RCC 7860 (cell line): ENCODE data around the gene YOD1.

ENCODE experiments used
- DNase-seq: peaks from one replicate; pipeline ENCODE4 v3.0.0-alpha.2; 2015; ENCODE audit warnings: low spot score
- FAIRE-seq: peaks from 2 replicates; lab custom pipeline; 2012; peaks lifted over from hg19 to GRCh38; lab: Jason Lieb, UNC

YOD1 gene

DNA sequence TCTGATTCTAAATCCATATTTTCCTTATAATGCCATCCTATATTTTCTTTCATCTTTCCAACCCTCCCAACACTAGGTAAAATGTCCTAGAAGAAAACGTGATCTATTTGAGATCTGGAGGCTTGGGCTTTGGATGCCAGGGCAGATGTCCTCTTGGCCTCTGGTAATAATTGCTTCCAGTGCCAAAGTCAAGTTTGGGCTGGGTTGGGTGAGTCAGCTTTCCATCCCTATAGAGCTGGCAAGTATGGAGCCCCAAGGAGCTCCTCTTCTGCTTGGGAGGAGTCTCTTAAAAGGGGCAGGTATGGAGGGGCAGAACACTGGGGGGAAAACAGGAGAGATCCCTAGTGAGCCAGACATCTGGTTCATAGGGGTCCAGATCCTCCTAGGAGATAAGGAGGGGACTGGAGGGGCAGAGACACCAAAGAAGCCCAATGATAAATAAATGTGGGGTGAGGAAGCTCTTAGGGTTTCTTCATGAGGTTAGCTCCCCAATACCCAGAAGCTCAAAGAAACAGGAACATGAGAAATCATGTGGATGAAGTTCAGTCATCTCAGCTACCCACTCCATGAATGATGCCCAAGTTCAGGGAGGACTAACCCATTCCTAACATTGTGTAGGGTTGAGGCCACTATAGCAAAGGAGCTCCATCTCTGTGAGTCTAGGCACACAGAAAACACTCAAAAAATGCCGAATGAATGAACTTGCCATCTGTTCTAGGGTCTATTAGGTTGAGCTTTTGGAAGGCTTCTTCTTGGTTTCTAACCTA is 21.9 kb downstream of the YOD1 start:
- no peak for FAIRE-seq
- DNase-seq, result no peak

DNA sequence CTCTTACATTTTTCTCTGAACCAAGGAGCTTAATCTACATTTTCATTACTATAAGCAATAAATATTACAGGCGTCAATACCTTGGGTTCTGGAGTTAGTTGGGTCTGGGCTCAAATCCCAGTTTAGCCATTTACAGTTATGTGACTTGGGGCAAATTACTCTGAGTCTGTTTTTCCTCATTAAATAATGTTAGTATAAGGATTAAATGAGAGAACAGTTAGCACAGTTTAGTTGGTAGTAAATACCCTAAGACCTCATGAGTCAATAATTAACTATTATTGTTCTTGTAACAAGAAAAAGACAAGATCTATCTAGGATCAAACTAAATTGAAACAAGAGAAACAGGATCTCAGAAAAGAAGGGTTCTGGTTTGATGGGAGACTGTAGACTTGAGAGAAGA is 23.1 kb downstream of the YOD1 start:
- DNase-seq, result no peak
- no peak for FAIRE-seq

DNA sequence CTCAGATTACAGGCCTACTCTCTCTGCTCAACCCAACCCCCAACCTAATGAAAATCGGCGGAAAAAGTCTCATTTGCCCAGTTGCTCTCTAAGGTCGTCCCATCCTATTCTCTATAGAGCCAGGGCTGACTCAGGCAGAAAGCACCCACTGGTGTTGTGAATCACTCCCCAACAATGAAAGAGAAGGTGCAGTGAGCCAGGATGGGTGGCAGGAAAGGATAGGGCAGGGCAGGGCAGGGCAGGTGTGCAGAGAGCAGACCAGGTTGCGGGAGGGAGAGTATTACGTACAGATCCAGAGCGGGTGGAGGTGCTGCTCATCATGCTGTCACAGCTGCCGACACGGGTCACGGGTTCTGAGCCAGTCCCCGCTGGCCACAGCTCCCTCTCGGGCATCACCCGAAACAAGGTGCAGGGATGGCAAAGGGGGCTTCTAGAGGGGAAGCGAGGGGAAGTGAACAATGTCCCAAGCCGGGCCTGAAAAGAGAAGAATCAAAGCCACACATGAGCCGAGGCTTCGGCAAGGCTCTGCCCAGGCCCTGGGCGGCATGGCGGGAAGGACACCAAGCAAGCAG is 23.7 kb downstream of the YOD1 start:
- FAIRE-seq (peak; percentile 93), DNase-seq (peak; percentile 97)

DNA sequence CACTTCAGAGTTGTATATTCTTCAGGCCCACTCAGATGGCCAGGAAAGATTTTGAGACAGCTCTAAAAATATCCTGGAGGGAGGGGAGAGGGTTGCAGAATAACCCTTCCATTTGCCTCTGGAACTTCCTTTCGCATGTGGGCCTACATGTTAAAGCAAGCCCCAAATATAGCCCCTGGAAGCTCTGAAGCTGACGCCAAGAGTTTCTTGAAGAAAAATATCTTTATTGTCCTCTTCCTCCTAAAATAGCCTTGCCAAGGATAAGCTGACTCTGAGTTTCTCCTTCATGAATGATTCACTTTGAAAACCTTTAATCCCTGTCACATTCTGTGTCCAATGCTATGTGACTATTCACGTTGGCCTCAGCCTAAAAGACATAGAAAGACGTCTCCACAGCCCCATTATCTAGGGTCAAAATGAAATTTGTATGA is 24.9 kb downstream of the YOD1 start:
- FAIRE-seq (peak; percentile 71), DNase-seq (peak; percentile 65)

DNA sequence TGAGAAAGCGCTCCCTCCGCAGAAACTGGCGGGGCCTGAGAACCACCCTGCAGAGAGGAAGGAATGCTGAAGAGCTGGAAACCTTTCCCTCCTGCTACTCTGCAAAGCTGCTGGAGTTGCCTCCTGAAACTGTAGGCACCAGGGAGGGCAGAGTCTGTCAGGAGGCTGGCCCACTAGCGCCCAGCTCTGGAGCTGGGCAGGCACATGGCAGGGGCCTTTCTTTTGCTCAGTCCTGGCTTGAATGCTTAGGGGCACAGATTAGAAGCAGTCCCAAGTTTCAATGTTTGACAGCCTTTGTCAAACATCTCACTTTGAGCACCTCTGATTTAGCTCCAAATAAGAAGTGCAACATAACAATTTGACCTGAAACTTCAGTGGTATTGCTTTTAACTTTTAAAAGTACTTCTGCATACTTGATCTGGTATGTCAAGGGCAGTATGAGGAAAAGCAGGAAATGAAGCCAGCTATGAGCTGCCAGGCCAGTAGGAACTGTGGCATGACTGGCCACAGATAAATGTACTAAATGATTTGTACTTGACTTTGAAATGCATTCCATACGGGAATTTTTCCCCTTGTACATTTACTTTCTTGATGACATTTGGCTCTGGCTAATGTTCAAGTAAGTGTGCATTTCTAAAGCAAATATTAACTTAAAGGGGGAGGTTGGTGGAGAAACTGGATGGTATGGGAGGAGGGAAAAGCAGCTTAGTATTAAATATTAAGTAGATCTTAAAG is 25.7 kb downstream of the YOD1 start:
- DNase-seq (peak; percentile 87), FAIRE-seq (peak; percentile 91)

DNA sequence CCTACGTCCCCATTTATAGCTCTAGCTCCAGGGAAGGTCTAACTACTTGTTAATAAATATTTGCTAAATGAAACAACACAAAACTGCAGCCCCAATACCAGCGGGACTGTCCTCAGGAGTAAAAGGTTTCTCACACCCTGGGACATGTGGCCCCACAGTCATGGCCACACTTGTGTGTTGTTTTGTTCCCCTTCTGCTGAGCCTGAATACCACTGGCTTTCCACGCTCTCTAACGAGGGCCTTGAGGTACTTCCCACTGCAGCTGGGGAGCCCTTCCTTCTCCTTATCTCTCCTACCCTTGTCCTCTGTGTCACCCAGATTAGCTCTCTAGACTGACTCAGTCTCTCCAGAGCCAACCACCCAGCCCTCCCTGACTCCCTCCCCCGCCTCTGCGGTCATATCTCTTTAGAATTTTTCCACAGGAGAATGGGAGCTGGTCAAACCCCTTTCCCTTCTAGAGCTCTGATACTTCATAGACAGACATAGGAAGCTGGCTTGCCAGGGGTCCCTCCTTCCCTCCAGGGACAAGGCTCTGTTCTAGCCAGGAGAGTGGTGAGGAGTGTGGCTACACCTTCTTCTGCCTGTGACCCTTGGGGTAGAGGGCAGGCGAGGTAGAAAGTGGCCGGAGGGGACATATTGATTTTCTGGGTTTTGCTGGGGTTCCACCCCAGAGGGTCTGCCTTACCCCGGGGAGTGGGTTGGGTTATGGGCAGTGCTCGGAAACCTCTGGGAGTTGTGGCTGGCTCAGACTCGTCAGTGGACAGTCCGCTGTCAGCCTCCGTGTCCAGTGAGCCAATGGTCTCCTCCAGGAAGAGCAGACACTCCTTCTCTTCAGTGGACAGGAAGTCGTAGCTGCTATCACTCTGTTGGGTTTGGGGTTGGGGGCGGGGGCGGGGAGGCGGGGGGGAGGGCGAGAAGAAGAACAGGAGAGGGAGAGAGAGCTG is 26.5 kb downstream of the YOD1 start:
- DNase-seq (peak; percentile 94), FAIRE-seq (peak; percentile 81)

DNA sequence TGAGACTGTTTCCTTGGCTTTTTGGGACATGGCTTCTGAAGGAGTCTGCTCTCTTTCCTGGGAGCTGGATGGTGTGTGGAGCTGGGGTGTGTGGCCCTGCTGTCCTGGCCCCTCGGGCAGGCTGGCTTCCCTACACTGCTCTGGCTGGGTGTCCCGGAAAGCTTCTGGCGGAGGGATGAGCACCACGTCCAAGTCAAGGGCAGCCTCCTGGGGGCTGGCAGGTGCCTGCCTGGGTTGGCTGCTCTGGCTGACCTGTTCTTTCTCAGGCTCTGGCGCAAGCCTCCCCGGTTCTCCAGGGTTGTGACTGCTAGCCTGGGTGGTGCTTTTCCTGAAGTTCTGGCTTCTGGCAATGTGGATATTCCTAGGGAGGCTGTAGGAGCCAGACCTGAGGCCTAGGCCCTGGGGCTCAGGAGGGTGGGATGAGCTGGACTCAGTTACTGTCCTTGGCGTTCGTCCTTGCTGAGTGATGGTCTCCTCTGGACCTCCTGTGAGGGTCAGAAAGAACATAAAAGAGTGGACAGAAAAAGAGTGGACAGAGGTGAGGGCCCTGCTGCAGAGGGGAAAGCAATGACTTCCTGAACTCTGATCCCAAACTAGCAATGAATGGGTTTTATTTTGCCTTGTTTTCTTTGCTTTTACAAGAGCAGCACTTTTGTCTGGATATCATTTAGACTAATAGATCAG is 27.9 kb downstream of the YOD1 start:
- no peak for DNase-seq
- FAIRE-seq, result no peak

DNA sequence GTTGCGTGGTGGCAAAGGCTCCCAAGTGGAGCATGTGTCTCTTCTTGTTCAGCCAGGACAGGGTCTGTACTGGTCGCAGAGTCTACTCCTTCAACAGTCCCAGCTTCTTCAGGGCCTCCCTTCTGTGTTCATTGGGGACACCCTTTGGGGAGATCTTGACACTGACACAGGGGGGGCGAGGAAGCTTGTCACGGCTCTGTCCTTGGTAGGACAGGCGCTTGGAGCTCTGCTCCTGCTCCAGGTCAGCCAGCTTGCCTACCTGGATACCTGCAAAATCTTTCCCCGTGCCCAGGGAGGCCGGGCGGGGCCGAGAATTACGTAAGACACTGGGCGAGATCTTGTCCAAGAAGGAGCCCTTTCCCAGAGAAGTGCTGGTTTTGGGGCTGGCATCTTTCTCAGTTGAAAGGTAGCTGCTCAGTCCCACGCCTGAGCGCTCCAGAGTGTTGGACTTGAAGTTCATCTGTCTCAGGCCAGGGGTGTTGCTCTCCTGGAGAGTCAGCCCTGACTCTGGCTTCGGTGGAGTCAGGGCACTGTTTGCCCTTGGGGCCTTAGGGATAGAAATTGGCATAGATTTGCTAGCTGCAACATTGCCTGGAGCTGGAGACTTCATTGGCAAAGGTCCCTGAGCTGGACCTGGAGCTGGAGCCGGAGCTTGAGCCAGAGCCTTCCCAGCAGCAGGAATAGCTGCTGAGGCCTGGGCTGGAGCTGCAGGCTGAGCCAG is 29.0 kb downstream of the YOD1 start:
- FAIRE-seq (no peak), DNase-seq (no peak)

DNA sequence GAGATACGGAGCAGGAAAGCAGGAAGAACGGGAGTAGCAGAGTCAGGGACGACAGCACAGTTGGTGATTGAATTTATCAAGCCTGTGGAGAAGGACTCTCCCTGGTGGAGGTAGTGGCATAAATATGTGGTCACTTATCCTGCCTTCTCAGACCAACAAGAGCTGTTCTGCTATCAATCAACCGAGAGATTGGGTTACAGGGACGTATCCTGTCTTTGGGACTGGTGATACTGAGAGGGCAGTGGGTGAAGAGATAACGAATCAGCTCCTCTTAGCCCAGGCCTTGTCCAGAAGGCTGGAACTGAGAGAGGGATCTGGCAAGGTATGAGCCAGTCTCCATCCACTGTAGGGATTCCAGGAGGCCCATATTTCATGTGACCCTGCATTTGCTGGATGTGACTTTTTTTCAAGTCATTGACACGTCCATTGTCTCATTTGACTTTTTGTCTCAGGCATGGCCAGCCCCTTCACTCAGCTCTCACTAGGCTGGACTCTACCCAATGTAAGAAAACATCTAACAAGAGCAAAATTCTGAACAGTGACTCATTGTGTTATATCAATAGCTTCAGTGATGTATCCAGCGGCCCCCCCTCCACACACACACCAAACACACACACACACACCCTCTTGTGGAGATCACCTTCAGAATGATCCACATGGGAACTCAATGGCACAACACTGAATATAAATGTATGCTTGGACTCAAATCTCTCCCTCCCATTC is 29.7 kb downstream of the YOD1 start:
- no peak for FAIRE-seq
- no peak for DNase-seq

DNA sequence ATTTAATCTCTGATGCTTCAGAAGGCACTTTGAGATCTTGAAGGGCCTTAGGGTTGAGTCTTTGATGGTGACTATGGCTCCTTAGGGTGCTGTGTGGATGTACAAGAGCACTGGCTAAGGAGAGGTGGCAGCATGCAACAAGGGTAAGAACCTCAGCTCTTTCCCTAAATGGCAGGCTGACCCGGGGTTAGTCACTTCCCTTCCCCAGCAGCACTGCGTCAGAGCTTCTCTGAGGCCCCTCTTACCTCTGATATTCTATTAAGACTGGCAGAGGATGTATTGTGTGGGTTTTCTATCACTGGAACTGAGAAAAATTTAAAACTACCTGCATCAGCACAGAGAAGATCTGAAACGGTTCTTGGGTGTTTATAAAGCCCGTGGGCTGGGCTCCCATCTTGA is 30.3 kb downstream of the YOD1 start:
- FAIRE-seq (no peak), DNase-seq (no peak)

DNA sequence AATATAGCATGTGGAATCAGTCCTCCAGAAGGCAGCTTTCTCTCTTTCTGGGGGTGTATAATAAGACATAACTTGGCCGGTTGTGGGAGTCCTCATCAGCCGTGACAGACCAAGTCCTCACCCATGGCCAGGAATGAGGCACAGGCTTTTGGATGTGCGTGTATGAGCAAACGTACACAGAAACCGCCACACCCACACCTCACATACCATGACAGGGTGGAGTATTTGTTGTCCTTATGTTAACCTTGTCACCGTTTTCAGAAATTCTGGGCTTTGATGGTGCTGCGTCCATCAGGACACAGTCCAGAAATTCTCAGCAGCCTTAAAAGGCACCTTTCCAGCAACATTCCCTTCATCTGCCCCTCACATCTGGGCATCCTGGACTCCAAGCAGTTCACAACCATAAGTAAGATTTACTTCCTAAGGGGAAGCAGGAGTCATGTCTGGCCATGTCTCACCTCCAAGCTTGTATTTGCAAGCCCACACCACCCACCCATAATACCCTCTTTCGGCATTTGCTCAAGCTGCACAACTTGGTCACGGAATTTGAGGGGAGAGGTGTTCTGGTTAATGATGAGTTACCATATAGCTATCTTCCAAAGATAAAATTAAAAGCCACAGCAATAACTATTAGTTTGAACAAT is 30.8 kb downstream of the YOD1 start:
- DNase-seq (no peak), FAIRE-seq (no peak)

DNA sequence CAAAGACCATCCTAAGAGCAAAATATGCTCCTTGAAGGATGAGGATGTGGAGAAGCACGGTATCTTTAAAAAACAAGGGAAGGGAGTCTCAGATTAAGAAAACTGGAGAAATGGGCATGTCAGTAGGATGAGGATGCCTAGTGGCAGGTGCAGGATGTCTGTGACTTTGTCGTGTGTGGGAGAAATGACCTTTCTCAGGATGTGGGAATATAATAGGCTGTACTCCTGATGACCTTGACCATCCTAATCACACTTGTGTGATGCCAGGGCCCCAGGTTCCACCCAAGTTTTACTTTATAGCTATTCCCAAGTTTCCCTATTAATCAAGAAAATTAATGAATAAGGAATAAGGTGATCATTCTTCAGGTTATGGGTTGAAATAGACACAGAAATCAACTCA is 31.3 kb downstream of the YOD1 start:
- no peak for FAIRE-seq
- no peak for DNase-seq

DNA sequence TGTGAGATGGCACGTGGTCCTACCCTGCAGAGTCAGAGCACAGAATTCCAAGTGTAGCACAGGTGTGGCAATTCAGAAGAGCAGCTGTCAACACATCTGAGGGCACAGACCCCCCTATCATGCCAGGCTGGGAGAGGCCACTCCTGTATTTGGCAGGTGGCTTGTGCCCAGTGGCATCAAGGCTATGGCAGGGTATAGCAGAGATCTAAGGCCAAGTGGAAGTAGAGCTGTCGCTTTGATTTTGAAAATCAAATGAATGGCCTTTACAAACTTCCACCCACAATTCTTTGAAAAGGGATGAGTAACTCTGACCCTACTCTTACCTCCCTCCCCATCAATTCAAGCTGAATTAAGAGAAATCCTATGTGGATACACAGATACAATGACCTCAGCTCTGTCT is 31.8 kb downstream of the YOD1 start:
- no peak for FAIRE-seq
- no peak for DNase-seq

DNA sequence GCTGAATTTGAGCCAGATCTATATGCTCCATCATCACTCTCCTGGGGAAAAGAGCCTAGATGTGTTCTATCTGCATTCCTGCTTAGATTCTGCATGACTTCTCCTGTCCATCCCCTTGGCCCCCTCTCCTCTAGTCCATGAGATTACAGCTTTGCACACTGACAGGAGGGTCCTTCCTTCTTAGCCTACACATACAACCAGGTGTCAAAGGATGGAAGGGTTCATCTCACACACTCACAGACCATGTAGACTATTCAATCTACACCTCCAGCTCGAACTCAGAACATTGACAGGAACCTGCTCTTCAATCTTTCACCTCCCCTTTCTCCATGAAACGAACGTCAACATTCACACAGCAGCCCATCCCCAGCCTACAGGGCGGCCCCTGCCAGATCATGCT is 32.3 kb downstream of the YOD1 start:
- FAIRE-seq (no peak), DNase-seq (no peak)

DNA sequence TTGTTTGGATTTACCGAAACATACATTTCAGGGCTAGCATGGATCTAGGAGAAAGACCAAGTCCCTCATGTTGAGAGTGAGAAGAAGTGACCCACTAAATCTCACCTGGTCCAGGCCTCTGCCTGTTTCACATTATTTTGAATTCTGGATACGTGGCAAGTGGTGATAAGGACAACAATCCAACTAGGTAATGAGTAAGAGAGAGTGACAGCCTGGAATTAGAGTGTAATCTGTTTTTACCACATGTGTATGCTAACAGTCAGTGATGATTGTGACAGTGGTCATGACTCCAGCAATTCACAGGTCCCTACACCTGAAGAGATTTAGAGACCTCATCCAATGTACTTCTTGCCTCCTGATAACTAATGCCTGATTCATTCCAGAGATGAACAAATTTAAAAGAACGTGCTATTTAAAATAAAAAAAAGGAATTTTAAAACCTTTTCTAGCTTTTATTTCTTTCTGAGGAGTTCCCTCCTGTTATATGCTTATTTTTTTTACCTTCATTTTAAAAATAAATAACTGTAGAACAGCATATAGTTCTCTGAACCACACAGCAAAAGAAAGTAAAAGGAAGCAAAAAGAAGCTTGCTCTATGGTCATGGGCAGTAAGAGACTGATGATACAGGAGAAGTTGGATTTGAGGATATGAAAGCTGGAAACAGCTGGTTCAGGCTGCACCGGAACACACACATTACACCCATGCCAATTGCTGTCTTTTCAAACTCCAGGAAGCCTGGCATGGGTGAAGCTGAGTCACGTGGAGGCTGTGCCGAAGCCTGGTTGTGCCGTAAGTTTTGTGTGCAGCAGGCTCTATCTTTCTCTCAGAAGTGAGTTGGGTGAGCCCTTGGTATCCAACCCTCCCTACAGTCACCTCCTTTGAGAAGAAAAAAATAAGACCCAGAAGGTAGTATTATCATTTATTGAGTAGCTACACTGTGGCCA is 33.1 kb downstream of the YOD1 start:
- FAIRE-seq (no peak), DNase-seq (no peak)

DNA sequence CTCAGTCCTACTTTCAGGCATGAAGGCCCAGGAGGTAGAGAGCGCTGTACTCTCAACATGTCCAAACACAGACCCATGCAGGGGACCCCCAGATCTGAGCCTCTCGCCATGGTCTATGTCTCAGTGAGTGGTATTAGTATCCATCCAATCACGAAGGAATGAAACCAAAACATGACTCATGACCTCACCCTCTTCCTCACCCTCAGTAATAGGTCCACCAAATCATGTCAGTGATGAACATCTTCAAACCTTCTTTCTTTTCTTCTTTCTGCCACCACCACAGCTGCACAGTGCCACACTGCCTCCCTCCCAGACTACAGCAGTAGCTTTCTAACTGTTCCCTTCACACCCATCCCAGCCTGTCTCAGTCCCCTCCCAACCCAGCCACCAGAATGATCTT is 35.2 kb downstream of the YOD1 start:
- DNase-seq (no peak), FAIRE-seq (no peak)

DNA sequence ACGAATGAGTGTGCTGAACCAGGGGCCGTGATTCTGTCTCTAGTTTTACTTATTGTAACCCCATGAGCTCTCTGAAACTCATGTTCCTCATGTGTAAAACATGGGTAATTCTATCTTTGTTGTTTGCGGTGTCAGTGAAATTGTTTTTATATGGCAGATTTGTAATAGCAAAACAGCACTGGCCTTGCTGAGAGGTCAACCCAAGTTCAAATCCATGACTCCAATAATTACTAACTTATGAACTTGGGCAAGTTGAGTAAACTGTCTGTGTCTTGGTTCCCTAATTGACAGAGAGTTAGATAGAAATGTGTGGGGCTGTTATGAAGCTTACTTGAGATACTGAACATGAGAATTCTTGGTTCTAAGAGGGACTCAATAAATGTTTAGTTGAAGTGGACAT is 36.3 kb downstream of the YOD1 start:
- DNase-seq, result no peak
- no peak for FAIRE-seq
